NCI-H2196 treated with DMSO at 0.1 percent for 48 hours (cell line): ENCODE measurements around the gene DGLUCY.
"Not testable (repeated sequence)": the region's sequence is repeated elsewhere in the genome, so short reads cannot be mapped to it uniquely, and the experiment has no call there.

ENCODE experiments used
- DNase-seq: peaks from one replicate; lab custom pipeline; 2025; ENCODE audit not compliant: unreplicated experiment; lab: John Stamatoyannopoulos, UW

DGLUCY gene

DNA sequence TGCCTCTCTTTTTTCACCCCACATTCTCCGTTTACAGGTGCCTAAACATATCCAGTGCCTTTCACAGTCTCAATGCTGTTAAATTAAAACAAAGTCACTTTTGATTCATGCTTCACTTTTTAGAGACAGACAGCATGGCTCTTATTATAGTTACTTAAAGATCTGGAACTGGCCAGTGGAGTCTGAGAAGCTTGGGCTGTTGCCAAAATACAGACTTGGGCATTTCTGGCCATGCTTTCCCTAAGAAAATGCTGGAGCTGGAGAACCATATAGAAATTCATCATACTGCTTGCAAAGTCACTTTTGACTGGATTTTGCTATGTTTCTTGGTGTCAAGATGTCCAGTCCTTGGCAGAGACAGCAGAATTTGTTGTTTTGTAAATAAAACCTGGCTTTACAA lies 142.8 kb downstream of the DGLUCY start:
- no peak for DNase-seq

DNA sequence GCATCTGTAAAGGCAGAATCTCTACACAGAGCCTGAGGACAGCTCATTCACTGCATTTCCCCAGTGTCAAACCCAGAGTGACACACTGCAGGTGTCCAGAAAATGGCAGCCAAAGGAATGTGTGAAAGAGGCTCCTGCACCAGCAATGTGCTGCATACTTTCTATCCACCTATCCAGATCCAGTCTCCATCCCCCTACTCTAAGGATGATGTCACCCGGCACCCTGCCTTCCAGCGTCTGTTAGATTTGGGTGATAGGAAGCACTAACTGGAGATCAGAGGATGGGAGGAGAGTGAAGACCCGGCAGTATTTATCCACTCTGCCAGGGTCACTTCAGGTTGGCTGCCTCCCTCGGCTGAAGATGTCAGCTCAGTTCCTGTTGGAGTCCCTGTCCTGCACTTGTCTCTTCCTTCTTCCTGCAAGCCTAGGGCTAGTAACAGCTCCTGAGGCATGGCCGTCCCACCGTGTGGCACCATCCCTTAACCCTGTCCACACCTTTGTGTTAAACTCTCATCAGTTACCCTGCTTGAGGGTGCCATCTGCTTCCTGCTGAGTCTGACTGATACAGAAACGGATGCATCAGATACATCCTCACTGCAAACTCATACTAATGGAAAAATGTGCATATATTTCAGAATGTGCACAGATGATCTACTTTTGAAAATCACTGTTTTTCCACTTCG lies 143.6 kb downstream of the DGLUCY start:
- no peak for DNase-seq

DNA sequence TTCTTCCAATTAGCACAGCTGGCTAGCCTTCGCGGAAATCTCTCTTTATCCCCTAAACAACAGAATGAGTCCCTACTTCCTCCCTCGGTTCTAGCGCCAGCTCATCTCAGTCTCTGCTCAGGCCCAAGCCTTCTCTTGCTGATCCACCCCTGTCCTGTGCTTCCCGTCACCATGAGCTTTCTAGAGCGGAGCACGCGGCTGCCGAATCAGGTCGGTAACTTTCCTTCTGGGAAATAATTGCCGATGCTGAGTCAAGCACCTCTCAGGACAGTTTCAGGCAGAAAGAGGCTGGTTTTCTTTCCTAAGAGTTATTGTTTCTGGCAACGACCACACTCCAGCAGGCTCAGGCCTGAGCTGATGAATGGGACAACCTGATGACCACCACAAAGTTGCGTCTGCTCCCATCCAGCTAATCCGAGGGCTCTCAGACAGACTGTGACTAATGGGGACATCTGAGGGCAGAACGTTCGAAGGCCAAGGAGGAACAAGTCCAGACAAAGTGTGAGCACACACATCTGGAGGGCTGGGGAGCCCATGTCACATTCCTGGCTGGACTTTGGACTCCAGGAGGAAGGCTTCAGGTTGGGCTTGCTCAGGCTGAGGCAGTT lies 144.2 kb downstream of the DGLUCY start:
- DNase-seq = no peak

DNA sequence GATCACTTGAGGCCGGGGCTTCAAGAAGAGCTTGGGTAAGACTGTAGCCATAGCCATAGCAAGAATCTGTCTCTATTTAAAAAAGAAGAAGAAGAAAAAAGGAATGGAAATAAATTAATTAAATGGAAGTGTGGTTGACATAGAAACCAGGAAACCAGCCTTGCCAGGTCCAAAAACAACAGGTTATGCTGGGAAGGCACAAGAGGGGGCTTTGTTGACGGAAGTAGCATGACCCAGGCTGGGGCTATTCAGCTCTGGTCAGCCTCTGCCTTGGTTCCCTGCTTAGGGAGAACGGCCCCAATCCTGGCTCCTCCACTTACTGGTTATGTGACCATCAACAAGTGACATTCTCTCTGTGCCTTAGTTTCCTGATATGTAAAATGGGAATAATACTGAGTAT lies 145.0 kb downstream of the DGLUCY start:
- DNase-seq = no peak

DNA sequence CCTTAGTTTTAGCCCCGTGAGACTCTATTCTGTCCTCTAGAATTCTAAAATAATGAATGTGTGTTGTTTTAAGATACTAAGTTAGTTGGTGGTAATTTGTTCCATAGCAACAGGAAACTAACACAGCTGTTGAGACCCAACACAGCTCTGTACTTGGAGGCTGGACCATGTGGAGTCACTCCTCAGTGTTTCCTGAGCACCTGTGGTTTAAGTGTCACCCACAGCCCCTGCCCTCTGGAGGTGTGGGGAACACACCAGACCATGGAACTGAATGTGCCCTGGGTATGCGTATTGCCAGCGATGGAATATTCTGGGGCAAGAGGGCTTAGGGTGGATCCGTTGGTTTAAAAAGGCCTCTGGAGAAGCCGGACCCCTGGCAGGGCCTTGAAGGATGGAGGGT lies 147.2 kb downstream of the DGLUCY start:
- no peak for DNase-seq

DNA sequence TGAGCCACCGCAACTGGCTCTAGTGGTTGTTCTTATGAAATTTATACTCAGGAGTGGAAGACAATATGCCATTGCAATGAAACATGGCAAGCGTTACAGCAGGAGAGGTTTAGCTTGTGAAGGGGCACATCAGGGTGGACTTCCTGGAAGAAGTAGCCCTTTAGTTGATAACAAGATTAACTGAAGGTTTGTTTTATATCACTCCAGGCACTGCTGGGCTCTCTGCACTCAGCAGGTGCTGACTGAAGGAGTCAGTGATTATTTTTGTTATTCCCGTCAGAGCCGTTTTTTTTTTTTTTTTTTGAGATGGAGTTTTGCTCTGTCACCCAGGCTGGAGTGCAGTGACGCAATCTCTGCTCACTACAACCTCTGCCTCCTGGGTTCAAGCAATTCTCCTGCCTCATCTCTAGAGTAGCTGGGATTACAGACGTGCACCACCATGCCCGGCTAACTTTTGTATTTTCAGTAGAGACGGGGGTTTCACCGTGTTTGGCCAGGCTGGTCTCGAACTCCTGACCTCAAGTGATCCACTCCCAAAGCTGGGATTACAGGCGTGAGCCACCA lies 148.2 kb downstream of the DGLUCY start:
- DNase-seq = no peak

DNA sequence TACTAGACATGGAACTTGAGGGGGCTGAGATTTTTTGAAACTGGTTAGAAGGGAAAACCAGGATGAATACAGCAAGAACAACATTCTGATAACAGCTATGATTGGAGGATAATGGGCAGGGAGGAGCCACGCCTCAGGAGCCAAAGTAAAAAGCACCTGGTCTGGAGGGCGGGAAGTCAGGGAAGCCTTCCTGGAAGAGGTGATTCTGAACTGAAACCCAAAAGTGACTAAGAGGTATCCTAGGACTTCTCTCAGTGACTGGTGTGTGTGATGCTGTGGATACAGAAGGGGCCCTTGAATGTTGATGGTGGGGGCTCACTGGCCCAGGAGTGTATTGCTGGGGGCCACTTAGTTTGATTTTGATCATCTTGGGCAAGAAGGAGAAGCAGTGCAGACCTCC lies 149.5 kb downstream of the DGLUCY start:
- no peak for DNase-seq

DNA sequence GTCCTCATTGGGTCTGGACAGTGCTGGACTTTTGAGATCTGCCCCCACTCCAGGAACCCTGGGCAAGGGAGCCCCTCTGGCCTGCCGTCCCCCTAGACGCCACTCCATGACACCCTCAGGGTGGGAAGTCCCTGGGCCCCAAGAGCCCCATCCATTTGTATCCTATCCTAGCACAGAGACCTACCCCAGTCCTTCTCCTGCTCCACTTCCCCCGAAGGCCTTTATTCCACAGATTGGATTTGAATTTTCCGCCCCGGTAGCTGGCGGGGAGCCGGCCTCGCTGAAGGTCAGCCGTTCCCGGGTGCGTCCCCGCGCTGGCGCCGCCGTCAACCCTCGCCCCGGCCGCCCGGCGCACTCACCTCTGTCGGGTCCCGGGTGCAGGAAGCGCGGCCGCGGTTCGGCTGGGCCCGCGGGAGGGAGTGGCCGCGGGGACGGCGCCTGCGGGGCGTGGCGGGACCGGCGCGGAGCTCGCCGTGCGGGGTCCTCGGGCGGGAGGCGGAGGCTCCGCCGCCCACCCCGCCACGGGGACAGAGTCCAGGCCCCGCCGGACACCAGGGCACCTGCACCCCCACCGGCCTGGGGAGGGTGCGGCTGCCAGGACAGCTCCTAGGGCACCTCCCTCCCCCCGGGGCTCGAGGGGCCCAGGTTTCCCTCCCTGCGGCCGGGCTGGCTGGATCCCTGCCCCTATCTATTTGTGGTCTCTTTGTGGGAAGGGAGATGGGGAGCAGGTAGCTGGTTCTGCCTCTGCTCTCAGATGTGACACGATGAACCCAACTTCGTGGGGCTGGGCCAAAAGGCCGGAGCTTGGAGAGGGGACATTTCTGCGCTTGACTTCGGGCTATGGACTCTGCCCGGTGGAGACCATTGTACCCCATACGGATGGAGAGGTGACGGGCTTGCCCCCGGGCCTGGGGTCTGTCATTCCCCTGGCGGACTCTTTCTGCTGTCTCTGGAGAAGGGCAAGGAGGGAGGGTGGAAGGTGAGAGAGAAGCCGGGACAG lies 150.6 kb downstream of the DGLUCY start:
- DNase-seq = no peak

DNA sequence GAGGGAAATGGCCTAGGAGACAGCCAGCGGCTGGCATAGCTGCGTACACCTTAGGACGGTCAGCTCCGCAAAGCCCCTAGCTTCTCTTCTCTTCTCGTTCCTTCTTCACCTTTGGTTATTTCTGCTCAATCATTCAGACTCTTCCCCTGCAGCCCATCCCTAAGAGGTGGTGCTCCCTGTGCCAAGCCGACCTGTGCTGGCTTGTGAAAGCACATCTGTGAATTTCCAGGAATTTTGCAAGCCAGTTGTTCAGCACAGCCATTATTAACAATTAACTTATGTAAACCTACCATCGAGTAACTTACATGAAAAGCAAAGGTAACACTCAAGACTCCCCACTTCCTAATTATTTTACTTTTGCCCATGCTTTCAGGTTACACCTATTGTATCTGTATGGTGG lies 151.5 kb downstream of the DGLUCY start:
- DNase-seq = no peak

DNA sequence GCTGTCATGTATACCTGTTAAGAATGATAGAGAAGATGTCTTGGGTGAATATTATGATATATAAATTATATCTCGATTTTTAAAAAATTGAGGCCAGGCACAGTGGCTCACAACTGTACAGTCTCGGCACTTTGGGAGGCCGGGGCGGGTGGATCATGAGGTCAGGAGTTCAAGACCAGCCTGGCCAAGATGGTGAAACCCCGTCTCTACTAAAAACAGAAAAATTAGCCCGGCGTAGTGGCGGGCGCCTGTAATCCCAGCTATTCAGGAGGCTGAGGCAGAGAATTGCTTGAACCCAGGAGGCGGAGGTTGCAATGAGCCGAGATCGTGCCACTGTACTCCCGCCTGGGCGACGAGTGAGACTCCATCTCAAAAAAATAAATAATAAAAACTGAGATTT lies 152.4 kb downstream of the DGLUCY start:
- not testable (repeated sequence) for DNase-seq

DNA sequence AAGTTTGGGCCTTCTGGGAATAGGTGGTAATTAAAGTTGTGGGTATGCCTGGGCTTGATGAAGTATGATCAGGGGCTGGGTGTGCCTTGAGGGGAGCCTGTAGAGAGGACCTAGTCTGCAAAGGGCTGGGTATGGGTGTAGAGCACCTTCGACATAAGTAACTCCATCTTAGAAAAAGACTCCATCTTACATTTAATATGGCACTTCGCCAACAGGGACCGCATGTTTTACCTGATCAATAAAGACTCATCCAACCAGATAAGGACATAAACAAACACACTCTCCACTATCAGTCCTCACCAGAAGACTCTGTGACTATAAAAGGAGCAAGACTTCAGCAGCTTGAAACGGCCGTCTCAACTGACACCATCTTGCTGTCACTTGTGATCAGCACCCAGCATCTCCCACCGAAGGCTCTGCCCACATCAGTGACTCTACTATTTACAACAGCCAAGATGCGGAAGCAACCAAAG lies 154.1 kb downstream of the DGLUCY start:
- DNase-seq = no peak

DNA sequence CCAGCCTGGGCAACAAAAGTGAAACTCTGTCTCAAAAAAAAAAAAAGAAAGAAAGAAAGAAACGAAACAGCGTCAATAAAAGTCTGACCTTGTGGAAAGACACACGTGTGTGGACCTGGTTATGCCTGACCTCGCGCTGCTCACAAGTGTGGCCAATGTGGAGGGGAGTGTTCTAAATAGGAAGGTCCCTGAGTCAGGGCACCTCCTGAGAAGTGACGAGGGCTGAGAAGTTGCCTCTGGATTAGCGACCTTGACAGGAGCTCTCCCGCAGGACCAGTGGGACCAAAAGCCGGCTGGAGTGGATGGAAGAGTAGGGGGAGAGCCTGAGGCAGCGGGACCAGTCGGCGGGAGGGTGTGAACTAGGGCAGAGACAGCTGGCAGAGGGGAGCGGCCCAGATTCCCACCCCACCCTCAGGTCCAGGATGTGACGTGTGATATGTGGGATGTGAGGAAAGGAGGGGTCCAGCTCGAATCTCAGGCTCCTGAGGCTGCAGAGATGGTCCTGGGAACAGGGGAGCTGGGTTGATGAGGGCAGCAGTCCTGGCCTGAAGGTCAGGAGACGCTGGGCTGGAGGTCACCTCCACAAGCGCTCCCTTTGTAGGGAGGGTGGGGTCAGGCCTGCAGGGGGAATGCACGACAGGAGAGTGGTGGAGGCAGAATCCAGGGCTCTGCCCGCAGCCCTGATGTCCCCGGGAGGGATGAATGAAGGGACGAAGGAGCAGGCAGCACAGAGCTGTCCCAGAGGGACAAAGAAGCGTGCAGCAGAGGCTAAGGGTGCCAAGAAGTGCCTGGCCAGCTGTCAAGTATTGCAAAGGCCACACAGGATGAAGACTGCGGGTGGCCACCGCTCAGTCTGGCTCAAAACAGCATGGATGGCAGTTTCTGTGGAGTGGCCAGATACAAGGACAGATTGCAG lies 155.5 kb downstream of the DGLUCY start:
- no peak for DNase-seq

DNA sequence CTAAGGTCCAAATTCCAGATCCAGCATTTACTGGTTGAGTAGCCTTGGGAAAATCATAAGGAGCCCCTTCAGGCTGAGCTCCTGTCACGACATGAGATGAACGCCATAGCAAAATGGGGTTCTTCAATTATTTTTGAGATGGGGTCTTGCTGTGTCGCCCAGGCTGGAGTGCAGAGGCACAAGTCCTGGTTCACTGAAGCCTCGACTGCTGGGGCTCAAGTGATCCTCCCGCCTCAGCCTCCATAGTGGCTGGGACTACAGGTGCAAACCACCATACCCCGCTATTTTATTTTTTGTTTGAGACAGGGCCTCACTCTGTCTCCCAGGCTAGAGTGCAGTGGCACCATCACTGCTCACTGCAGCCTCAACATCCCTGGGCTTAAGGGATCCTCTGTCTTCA lies 156.3 kb downstream of the DGLUCY start:
- no peak for DNase-seq

DNA sequence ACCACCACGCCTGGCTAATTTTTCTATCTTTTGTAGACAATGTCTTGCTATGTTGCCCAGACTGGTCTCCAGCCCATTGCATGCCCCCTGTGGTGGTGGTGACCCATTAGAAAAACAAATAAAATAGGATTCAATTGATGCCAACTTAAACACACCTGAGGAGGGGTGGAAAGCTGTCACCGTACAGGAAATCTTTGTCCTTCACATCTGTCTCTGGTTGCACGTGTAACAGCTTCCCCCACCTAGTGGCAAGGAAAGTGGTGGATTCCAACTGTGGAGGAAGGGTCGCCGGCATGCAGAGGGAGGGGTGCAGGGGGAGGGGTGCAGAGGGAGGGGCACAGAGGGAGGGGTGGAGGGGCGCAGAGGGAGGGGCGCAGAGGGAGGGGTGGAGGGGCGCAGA lies 156.7 kb downstream of the DGLUCY start:
- DNase-seq = no peak

DNA sequence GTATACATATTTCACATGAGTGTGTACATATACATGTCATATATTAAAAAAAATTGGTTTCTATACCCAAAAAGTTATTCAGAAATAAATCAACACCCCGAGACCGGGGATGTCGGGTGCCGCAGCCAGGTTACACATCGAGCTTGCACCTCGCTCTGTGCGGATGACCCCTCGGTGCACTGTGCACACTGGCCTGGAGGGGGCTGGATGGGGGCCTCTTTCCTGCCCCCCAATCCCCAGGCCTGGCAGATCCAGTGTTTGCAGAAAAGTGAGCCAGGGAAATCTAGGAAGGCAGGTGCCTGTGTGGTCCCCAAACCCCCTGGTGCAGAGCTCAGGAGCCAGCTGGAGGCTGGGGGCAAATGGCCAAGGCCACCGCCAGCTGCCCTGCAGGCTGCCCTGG lies 157.8 kb downstream of the DGLUCY start:
- DNase-seq = no peak

DNA sequence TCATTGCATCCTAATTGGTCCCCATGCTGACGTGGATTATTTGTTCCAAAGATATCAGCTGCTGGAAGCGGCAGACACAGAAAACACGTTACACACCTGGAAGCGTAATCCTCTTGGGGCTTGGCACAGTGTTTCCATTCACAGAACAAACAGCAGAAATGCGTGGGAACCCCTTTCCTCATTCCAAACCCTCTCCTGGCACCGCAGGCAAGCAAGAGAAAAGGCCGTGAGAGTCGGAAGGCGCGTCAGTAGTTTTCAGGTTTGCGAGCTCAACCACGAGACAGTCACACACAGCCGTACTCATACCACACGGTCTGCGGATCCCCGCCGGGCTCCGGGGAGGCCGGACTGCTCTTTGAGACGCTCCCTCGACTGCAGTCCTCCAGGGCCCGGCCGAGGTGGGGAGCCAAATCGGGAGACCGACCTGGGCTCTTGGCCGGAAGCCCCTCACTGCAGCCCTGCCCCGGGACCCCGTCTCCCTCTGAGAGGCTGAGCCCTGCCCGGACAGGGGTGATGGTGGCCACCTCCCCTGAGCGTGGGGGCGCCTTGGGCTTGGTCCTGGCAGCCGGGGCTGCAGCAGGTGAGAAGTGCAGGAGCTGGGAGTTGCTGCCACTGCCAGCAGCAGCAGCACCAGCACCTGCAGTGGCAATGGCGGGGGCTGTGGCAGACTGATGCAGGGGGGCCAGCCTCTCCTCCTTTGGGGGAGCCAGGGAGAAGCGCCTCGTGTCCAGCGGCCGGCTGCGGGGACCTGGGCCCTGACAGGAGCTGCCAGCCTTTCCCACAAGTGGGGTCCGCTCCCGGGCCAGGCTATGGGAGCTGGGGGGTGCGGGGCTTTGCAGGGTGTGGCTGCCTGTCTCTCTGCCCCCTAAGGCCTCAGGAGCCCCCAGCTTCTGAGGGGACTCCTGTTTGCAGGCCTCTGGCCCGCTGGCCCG lies 158.7 kb downstream of the DGLUCY start:
- DNase-seq = no peak

DNA sequence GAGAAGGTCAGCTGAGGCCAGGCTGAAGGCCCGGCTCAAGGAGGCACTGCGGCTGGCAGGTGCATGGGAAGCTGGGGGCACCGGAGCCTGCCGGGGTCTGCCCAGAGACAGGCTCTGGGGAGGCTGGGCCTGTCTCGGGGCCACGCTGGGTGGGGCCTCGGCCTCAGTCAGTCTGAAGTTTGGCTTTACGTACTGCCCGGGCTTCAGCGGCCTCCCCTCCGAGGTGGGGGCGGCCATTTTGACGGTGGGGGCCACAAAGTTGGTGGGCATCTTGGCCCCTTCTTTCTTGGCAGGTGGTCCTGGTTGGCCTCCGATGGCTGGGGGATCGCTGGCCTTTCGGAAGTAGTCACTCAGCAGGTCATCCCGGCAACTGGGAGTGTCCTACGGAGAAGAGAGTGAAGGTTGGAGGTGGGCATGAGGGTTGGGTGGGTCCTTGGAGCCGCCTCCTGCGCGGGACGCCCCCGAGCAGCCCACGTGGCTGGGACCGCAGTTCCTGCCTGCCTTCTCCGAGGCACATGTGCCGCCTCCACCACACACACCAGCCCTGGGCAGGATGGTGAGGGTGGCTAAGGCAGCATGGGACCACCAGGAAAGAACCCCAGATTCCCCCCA lies 159.5 kb downstream of the DGLUCY start:
- no peak for DNase-seq

DNA sequence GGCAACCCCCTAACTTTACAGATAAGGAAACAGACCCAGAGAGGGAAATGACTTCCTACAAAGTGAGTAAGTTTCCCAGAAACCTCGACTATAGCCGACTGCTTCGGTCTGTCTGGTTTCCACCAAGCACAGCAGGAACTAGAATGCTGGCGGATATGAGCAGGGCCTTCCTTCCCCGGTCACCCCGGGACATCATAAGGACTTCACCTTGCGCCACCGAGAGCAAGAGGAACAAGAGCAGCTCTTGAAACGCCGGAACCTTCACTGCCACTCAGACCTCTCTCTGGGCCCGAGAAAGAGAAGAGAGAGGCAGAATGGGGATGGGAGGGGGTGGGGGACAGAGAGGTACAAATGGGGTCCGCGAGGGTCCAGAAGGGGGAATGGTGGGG lies 160.0 kb downstream of the DGLUCY start:
- DNase-seq = no peak

DNA sequence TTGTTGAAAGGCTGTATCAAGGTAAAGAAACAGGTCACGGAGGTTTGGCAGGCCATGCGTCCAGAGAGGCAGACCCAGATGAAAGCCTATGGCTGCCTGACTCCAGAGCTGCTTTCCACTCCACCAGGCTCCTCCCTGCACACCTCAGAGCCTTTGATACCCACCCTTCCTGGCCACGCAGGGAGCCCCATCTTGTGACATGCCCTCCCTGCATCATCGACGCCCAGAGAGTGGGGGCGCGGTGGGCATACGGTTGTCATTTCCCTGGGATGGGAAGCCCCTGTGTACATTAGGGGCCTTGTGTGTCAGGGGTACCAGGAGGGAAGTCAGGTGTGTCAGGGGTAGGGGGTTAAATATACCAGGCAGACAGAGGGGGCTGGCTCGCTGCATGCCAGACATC lies 160.9 kb downstream of the DGLUCY start:
- no peak for DNase-seq
